Measurements from ENCODE around the gene TXLNB. TPM values are rescaled to one million over a fixed set of nuclear protein-coding genes. Genes with fewer than 3 reads are reported as not detected.
A peak's percentile ranks its signal among the peaks of the same experiment; 100 is the strongest.

The TXLNB gene
- total RNA-seq, 3 donors from 2014 or later (not counting 1 experiment from before 2014, with no cell fraction given) = 0.24 to 0.93 (median 0.50) TPM

GRCh38 chr6:139270249-139270648 lies 21.5 kb downstream of the TXLNB start:
- no peaks in the 10 kb centered on the region for H3K9me3 ChIP-seq (ENCODE audit: control insufficient read depth, insufficient read depth, low read length)
- DNase-seq (no peak), ATAC-seq (no peak)
- H3K9me3 Mint-ChIP-seq = no peaks in the 10 kb centered on the region
- H3K27me3 Mint-ChIP-seq (ENCODE audit: low read depth in 2 of 2) = no peaks in the 10 kb centered on the region
- no peak overlapping the region for H3K27ac Mint-ChIP-seq
- 93% methylated on average over 5 of the region's 5 CpGs for WGBS (ENCODE audit: insufficient coverage)
- no peaks in the 10 kb centered on the region for H3K36me3 ChIP-seq (ENCODE audit: control insufficient read depth, insufficient read depth, low read length)
- no peak overlapping the region for H3K4me3 ChIP-seq (ENCODE audit: low read length)
- no peaks in the 10 kb centered on the region for H3K36me3 Mint-ChIP-seq
- H3K27ac ChIP-seq (ENCODE audit: low read length) = peak overlapping the region; percentile 54
- intact Hi-C loops (cut with micrococcal nuclease) = no loop called here
- no peaks in the 10 kb centered on the region for H3K27me3 ChIP-seq (ENCODE audit: control insufficient read depth, insufficient read depth, low read length)
- no peak overlapping the region for H3K4me3 Mint-ChIP-seq
- no peaks in the 10 kb centered on the region for H3K4me1 Mint-ChIP-seq
- no peaks in the 10 kb centered on the region for H3K4me1 ChIP-seq (ENCODE audit: control insufficient read depth, insufficient read depth, low read length)
- TF ChIP-seq CTCF (IDR thresholded peaks at IDR 0.05) = no peak

GRCh38 chr6:139265512-139266190 lies 26.1 kb downstream of the TXLNB start:
- Histone ChIP-seq H3K9me3 (ENCODE audit: control insufficient read depth, insufficient read depth, low read length) (no peaks in the 10 kb centered on the region), H3K4me3 (ENCODE audit: low read length) (no peak overlapping the region), H3K27ac (ENCODE audit: low read length) (no peak overlapping the region), H3K4me1 (ENCODE audit: control insufficient read depth, insufficient read depth, low read length) (peaks cover 3% of the 10 kb centered on the region), H3K27me3 (ENCODE audit: control insufficient read depth, insufficient read depth, low read length) (no peaks in the 10 kb centered on the region), H3K36me3 (ENCODE audit: control insufficient read depth, insufficient read depth, low read length) (no peaks in the 10 kb centered on the region)
- ATAC-seq = no peak
- H3K4me3 Mint-ChIP-seq = no peak overlapping the region
- no peak overlapping the region for H3K27ac Mint-ChIP-seq
- H3K27me3 Mint-ChIP-seq (ENCODE audit: low read depth in 2 of 2) = no peaks in the 10 kb centered on the region
- H3K4me1 Mint-ChIP-seq = no peaks in the 10 kb centered on the region
- intact Hi-C loops (cut with micrococcal nuclease) = no loop called here
- TF ChIP-seq CTCF (IDR thresholded peaks at IDR 0.05) = no peak
- H3K9me3 Mint-ChIP-seq = no peaks in the 10 kb centered on the region
- WGBS (ENCODE audit: insufficient coverage) = no CpG with 5 or more reads among the region's 2 CpGs
- no peak for DNase-seq
- no peaks in the 10 kb centered on the region for H3K36me3 Mint-ChIP-seq

- peak in 1 of 2 donors; percentile 66 for DNase-seq
- Histone ChIP-seq H3K27me3 (ENCODE audit: control insufficient read depth, insufficient read depth, low read length) (no peaks in the 10 kb centered on the region), H3K36me3 (ENCODE audit: control insufficient read depth, insufficient read depth, low read length) (no peaks in the 10 kb centered on the region), H3K4me1 (ENCODE audit: control insufficient read depth, insufficient read depth, low read length) (peaks cover 3% of the 10 kb centered on the region), H3K4me3 (ENCODE audit: low read length) (no peak overlapping the region), H3K9me3 (ENCODE audit: control insufficient read depth, insufficient read depth, low read length) (no peaks in the 10 kb centered on the region), H3K27ac (ENCODE audit: low read length) (peak overlapping the region; percentile 1)
- WGBS (ENCODE audit: insufficient coverage) = 66% methylated on average over 12 of the region's 13 CpGs
- intact Hi-C loops (cut with micrococcal nuclease) = no loop called here
- Mint-ChIP-seq H3K27me3 (ENCODE audit: low read depth in 2 of 2) (no peaks in the 10 kb centered on the region), H3K4me3 (no peak overlapping the region), H3K4me1 (no peaks in the 10 kb centered on the region), H3K9me3 (no peaks in the 10 kb centered on the region), H3K36me3 (no peaks in the 10 kb centered on the region), H3K27ac (no peak overlapping the region)
- ATAC-seq = peak in 1 of 3 donors; percentile 28
- no peak for TF ChIP-seq CTCF (IDR thresholded peaks at IDR 0.05)
Observed at GRCh38 chr6:139262519-139263300, 29.1 kb downstream of the TXLNB start.
